Astrocyte (in vitro differentiated cells and primary cell): Measurements from ENCODE around the gene APOM. TPM values are rescaled to one million over a fixed set of nuclear protein-coding genes. Genes with fewer than 3 reads are reported as not detected.

Experiments used
- DNase-seq: peaks from one replicate; pipeline ENCODE4 v3.0.0-alpha.2; 2010; ENCODE audit warnings: low read depth
- FAIRE-seq: peaks from 2 replicates; lab custom pipeline; 2011; peaks lifted over from hg19 to GRCh38; lab: Jason Lieb, UNC
- H2AFZ ChIP-seq: 2 replicates; pipeline ENCODE4 v1.6.0; 2012; ENCODE audit warnings: low read depth, low read length, inconsistent platforms
- H3K27ac ChIP-seq: 2 replicates; pipeline ENCODE4 v1.5.1; 2011; ENCODE audit warnings: low read depth, low read length, inconsistent platforms
- H3K27me3 ChIP-seq: 2 replicates; pipeline ENCODE4 v1.6.0; 2011; ENCODE audit warnings: low read length, inconsistent platforms; ENCODE audit not compliant: insufficient read depth
- H3K36me3 ChIP-seq: 2 replicates; pipeline ENCODE4 v1.5.1; 2011; ENCODE audit warnings: low read length, inconsistent platforms; ENCODE audit not compliant: insufficient read depth
- H3K4me1 ChIP-seq: 2 replicates; pipeline ENCODE4 v1.5.1; 2011; ENCODE audit warnings: low read length, inconsistent platforms; ENCODE audit not compliant: insufficient read depth
- H3K4me2 ChIP-seq: 2 replicates; pipeline ENCODE4 v1.6.0; 2012; ENCODE audit warnings: low read length, inconsistent platforms
- H3K4me3 ChIP-seq: 2 replicates; pipeline ENCODE4 v1.5.1; 2011; ENCODE audit warnings: low read depth, mild to moderate bottlenecking, low read length, inconsistent platforms; ENCODE audit not compliant: insufficient read depth
- H3K79me2 ChIP-seq: 2 replicates; pipeline ENCODE4 v1.6.0; 2012; ENCODE audit warnings: mild to moderate bottlenecking, low read length, inconsistent platforms; ENCODE audit not compliant: insufficient read depth
- H3K9ac ChIP-seq: 2 replicates; pipeline ENCODE4 v1.6.0; 2012; ENCODE audit warnings: mild to moderate bottlenecking, low read length, inconsistent platforms
- H3K9me3 ChIP-seq: 2 replicates; pipeline ENCODE4 v1.5.1; 2012; ENCODE audit warnings: low read depth, mild to moderate bottlenecking, low read length, inconsistent platforms; ENCODE audit not compliant: insufficient read depth
- H4K20me1 ChIP-seq: 2 replicates; pipeline ENCODE4 v1.6.0; 2012; ENCODE audit warnings: low read length, inconsistent platforms; ENCODE audit not compliant: insufficient read depth
- H3K27ac Mint-ChIP-seq: one replicate; pipeline ENCODE4 v1.8.0; 2021; ENCODE audit warnings: mild to moderate bottlenecking, mixed read lengths; ENCODE audit not compliant: unreplicated experiment
- H3K27me3 Mint-ChIP-seq: one replicate; pipeline ENCODE4 v1.8.0; 2021; ENCODE audit warnings: low read depth, mixed read lengths; ENCODE audit not compliant: unreplicated experiment
- H3K36me3 Mint-ChIP-seq: one replicate; pipeline ENCODE4 v1.8.0; 2021; ENCODE audit warnings: low read depth, mixed read lengths; ENCODE audit not compliant: unreplicated experiment
- H3K4me1 Mint-ChIP-seq: one replicate; pipeline ENCODE4 v1.8.0; 2021; ENCODE audit warnings: low read depth, mixed read lengths; ENCODE audit not compliant: unreplicated experiment
- H3K4me3 Mint-ChIP-seq: one replicate; pipeline ENCODE4 v1.8.0; 2021; ENCODE audit warnings: mild to moderate bottlenecking, moderate library complexity, mixed read lengths; ENCODE audit not compliant: unreplicated experiment
- H3K9me3 Mint-ChIP-seq: one replicate; pipeline ENCODE4 v1.8.0; 2021; ENCODE audit warnings: mild to moderate bottlenecking, mixed read lengths; ENCODE audit not compliant: unreplicated experiment
- CTCF ChIP-seq: IDR thresholded peaks from 2 replicates; pipeline ENCODE4 v1.5.1; 2011; ENCODE audit warnings: low read depth, mild to moderate bottlenecking, inconsistent platforms, low read length, moderate library complexity; ENCODE audit not compliant: insufficient read depth
- EZH2 ChIP-seq: IDR thresholded peaks from 2 replicates; pipeline ENCODE4 v1.6.1; 2012; ENCODE audit warnings: mild to moderate bottlenecking, low read length, inconsistent platforms; ENCODE audit not compliant: insufficient read depth
- total RNA-seq: library from RNA; stranded (reverse); gene quantifications from 2 replicates; pipeline ENCODE4 v1.2.1, GENCODE V29; 2021

The APOM gene
- total RNA-seq, 1 donor from 2014 or later: 0.89 TPM

- FAIRE-seq (no peak), DNase-seq (no peak)
- Histone ChIP-seq H3K27me3 (no peaks in the 10 kb centered on the region), H2AFZ (no peak overlapping the region), H3K4me3 (no peak overlapping the region), H3K4me2 (no peak overlapping the region), H3K9ac (no peak overlapping the region), H4K20me1 (peaks cover 3% of the 10 kb centered on the region), H3K27ac (no peak overlapping the region), H3K9me3 (no peaks in the 10 kb centered on the region), H3K79me2 (no peaks in the 10 kb centered on the region), H3K4me1 (peaks cover 5% of the 10 kb centered on the region), H3K36me3 (peaks cover 34% of the 10 kb centered on the region)
- Mint-ChIP-seq H3K4me1 (peaks cover 11% of the 10 kb centered on the region), H3K4me3 (no peak overlapping the region), H3K27me3 (no peaks in the 10 kb centered on the region), H3K9me3 (no peaks in the 10 kb centered on the region), H3K27ac (no peak overlapping the region), H3K36me3 (peaks cover 30% of the 10 kb centered on the region)
- no peak for TF ChIP-seq EZH2
- TF ChIP-seq CTCF: peak; percentile 27
These were observed 33.8 kb downstream of the APOM start for GRCh38 chr6:31689249-31690110.

GRCh38 chr6:31690231-31691077 is 34.8 kb downstream of the APOM start:
- no peak for FAIRE-seq

More at GRCh38 chr6:31690231-31691077, 34.8 kb downstream of the APOM start:
- H3K4me1 ChIP-seq: peaks cover 5% of the 10 kb centered on the region
- TF ChIP-seq EZH2 (no peak), CTCF (no peak)
- H3K9me3 ChIP-seq: no peaks in the 10 kb centered on the region
- Mint-ChIP-seq H3K9me3 (no peaks in the 10 kb centered on the region), H3K36me3 (peaks cover 25% of the 10 kb centered on the region), H3K4me3 (no peak overlapping the region), H3K4me1 (peaks cover 11% of the 10 kb centered on the region), H3K27me3 (no peaks in the 10 kb centered on the region), H3K27ac (no peak overlapping the region)
- no peaks in the 10 kb centered on the region for H3K79me2 ChIP-seq
- H2AFZ ChIP-seq: no peak overlapping the region
- no peak overlapping the region for H3K27ac ChIP-seq
- H3K9ac ChIP-seq: no peak overlapping the region
- peaks cover 31% of the 10 kb centered on the region for H3K36me3 ChIP-seq
- no peak overlapping the region for H3K4me3 ChIP-seq
- DNase-seq: no peak
- H3K4me2 ChIP-seq: no peak overlapping the region
- H4K20me1 ChIP-seq: peaks cover 3% of the 10 kb centered on the region
- H3K27me3 ChIP-seq: no peaks in the 10 kb centered on the region
